Neural cell (in vitro differentiated cells): ENCODE results near the gene ANXA5. TPM values are rescaled to one million over a fixed set of nuclear protein-coding genes. Genes with fewer than 3 reads are reported as not detected.

Experiments
- H2AFZ ChIP-seq: fragments of 200-600, 300-800 bp; sonication (generic), shearing (Covaris generic); 2 replicates; pipeline ENCODE4 v1.6.0; 2014; ENCODE audit warnings: low read depth, mild to moderate bottlenecking, antibody characterized with exemption, low read length, moderate library complexity
- H3F3A ChIP-seq: fragments of 200-600 bp; shearing (Covaris generic); 2 replicates; pipeline ENCODE4 v1.6.1; 2016; ENCODE audit warnings: mild to moderate bottlenecking, moderate library complexity, mixed read lengths, antibody characterized with exemption, low read length; ENCODE audit not compliant: insufficient read depth, poor library complexity, severe bottlenecking
- H3K27ac ChIP-seq: fragments of 200-600, 300-800 bp; sonication (generic), shearing (Covaris generic); 2 replicates; pipeline ENCODE4 v1.5.1; 2014; ENCODE audit warnings: mild to moderate bottlenecking, low read length, moderate library complexity
- H3K27me3 ChIP-seq: fragments of 300-800, 200-600 bp; sonication (generic), shearing (Covaris generic); 2 replicates; pipeline ENCODE4 v1.6.0; 2014; ENCODE audit warnings: mild to moderate bottlenecking, low read depth, low read length, moderate library complexity; ENCODE audit not compliant: insufficient read depth
- H3K36me3 ChIP-seq: fragments of 300-800, 200-600 bp; sonication (generic), shearing (Covaris generic); 2 replicates; pipeline ENCODE4 v1.5.1; 2014; ENCODE audit warnings: mild to moderate bottlenecking, antibody characterized with exemption, low read length, moderate library complexity; ENCODE audit not compliant: insufficient read depth
- H3K4me2 ChIP-seq: fragments of 300-800, 200-600 bp; sonication (generic), shearing (Covaris generic); 2 replicates; pipeline ENCODE4 v1.6.0; 2014; ENCODE audit warnings: mild to moderate bottlenecking, low read length
- H3K4me3 ChIP-seq: fragments of 300-800, 200-600 bp; sonication (generic), shearing (Covaris generic); 2 replicates; pipeline ENCODE4 v1.5.1; 2014; ENCODE audit warnings: mild to moderate bottlenecking, low read length, moderate library complexity
- H3K79me2 ChIP-seq: fragments of 200-600 bp; shearing (Covaris generic); replicated peaks from 2 replicates; pipeline ENCODE4 v1.6.0; 2014; ENCODE audit warnings: mild to moderate bottlenecking, low read length, moderate library complexity; ENCODE audit not compliant: insufficient read depth
- H3K9ac ChIP-seq: fragments of 300-800, 200-600 bp; sonication (generic), shearing (Covaris generic); 2 replicates; pipeline ENCODE4 v1.6.1; 2016; ENCODE audit warnings: mild to moderate bottlenecking, low read length, mixed read lengths
- H3K9me2 ChIP-seq: fragments of 200-600 bp; shearing (Covaris generic); 2 replicates; pipeline ENCODE4 v1.6.1; 2016; ENCODE audit warnings: mild to moderate bottlenecking, low read length, mixed read lengths; ENCODE audit not compliant: insufficient read depth
- H3K9me3 ChIP-seq: fragments of 200-600, 300-800 bp; sonication (generic), shearing (Covaris generic); 2 replicates; pipeline ENCODE4 v1.6.1; 2016; ENCODE audit warnings: mild to moderate bottlenecking, mixed run types, low read length, moderate library complexity, mixed read lengths
- H4K20me1 ChIP-seq: fragments of 200-600 bp; shearing (Covaris generic); 2 replicates; pipeline ENCODE4 v1.6.1; 2016; ENCODE audit warnings: mild to moderate bottlenecking, mixed run types; ENCODE audit not compliant: insufficient read depth
- EP300 ChIP-seq: fragments of 450-650 bp; conservative IDR thresholded peaks from 2 replicates; pipeline ENCODE4 v1.6.1; 2014; ENCODE audit warnings: antibody characterized with exemption, mild to moderate bottlenecking, moderate library complexity; ENCODE audit not compliant: poor library complexity, severe bottlenecking
- EZH2 ChIP-seq: fragments of 200-600, 300-800 bp; shearing (Covaris generic), sonication (generic); IDR thresholded peaks from 2 replicates; pipeline ENCODE4 v1.6.1; 2014; ENCODE audit warnings: antibody characterized with exemption, low read length, borderline replicate concordance, mild to moderate bottlenecking; ENCODE audit not compliant: insufficient read depth, poor library complexity, severe bottlenecking
- MXI1 ChIP-seq: fragments of 450-650 bp; conservative IDR thresholded peaks from 2 replicates; pipeline ENCODE4 v1.6.1; 2014; ENCODE audit warnings: antibody characterized with exemption, mild to moderate bottlenecking; ENCODE audit not compliant: poor library complexity, severe bottlenecking
- POLR2AphosphoS5 ChIP-seq: IDR thresholded peaks from 2 replicates; pipeline ENCODE4 v1.6.1; 2012
- RAD21 ChIP-seq: fragments of 450-650 bp; conservative IDR thresholded peaks from 2 replicates; pipeline ENCODE4 v1.6.1; 2014; ENCODE audit warnings: antibody characterized with exemption, mild to moderate bottlenecking, moderate library complexity
- SMC3 ChIP-seq: fragments of 450-650 bp; conservative IDR thresholded peaks from 2 replicates; pipeline ENCODE4 v1.6.1; 2014; ENCODE audit warnings: antibody characterized with exemption, mild to moderate bottlenecking, moderate library complexity; ENCODE audit not compliant: poor library complexity
- TAF1 ChIP-seq: IDR thresholded peaks from 2 replicates; pipeline ENCODE4 v1.6.1; 2012; ENCODE audit warnings: low read depth
- polyA plus RNA-seq: library from polyadenylated mRNA; depleted of rRNA; stranded (reverse); fragments of >200 nt; gene quantifications from 2 replicates; pipeline ENCODE4 v1.2.3, GENCODE V29; 2014
- TF ChIP-seq, protein P1 (sequence below): fragments of 450-650 bp; IDR thresholded peaks from 2 replicates; pipeline ENCODE4 v1.5.1; 2014; ENCODE audit warnings: antibody characterized with exemption, mild to moderate bottlenecking, moderate library complexity; ENCODE audit not compliant: poor library complexity, severe bottlenecking
- TF ChIP-seq, protein P2 (sequence below): IDR thresholded peaks from 2 replicates; pipeline ENCODE4 v1.6.1; 2012; ENCODE audit warnings: borderline replicate concordance

The ANXA5 gene
- polyA plus RNA-seq, 1 donor from 2014 or later: 8.1 TPM

DNA sequence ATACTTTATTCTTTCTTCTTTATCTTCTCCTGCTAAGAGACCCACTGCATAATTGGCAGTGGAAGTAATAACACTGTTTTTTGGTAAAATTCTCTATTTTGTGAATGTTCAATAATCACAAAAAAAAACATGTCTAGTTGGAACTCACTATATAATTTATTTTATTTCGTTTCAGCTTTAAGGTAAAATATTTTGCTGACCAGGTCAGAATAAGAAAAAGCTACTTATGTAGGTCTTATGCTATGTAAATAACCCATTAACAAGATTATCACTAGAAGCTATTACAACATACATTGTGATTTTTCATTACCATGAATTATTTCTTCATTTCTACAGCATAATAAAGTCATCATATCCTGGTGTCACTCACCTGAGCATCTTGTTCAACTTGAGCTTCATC lies 19.3 kb downstream of the ANXA5 start:
- no peaks in the 10 kb centered on the region for H3K9me3 ChIP-seq
- H3K9ac ChIP-seq: no peak overlapping the region
- no peak overlapping the region for H2AFZ ChIP-seq
- no peak for TF ChIP-seq POLR2AphosphoS5
- no peak for TF ChIP-seq RAD21
- TF ChIP-seq, protein P1, sequence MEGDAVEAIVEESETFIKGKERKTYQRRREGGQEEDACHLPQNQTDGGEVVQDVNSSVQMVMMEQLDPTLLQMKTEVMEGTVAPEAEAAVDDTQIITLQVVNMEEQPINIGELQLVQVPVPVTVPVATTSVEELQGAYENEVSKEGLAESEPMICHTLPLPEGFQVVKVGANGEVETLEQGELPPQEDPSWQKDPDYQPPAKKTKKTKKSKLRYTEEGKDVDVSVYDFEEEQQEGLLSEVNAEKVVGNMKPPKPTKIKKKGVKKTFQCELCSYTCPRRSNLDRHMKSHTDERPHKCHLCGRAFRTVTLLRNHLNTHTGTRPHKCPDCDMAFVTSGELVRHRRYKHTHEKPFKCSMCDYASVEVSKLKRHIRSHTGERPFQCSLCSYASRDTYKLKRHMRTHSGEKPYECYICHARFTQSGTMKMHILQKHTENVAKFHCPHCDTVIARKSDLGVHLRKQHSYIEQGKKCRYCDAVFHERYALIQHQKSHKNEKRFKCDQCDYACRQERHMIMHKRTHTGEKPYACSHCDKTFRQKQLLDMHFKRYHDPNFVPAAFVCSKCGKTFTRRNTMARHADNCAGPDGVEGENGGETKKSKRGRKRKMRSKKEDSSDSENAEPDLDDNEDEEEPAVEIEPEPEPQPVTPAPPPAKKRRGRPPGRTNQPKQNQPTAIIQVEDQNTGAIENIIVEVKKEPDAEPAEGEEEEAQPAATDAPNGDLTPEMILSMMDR: no peak
- TF ChIP-seq MXI1: no peak
- no peak for TF ChIP-seq TAF1
- TF ChIP-seq EP300: no peak
- no peak for TF ChIP-seq SMC3
- no peak for TF ChIP-seq EZH2
- H3K36me3 ChIP-seq: no peaks in the 10 kb centered on the region
- no peaks in the 10 kb centered on the region for H3K9me2 ChIP-seq
- no peak overlapping the region for H3K4me2 ChIP-seq
- no peak overlapping the region for H3K27ac ChIP-seq
- no peaks in the 10 kb centered on the region for H3F3A ChIP-seq
- no peaks in the 10 kb centered on the region for H4K20me1 ChIP-seq
- H3K79me2 ChIP-seq: no peaks in the 10 kb centered on the region
- H3K4me3 ChIP-seq: no peak overlapping the region
- no peaks in the 10 kb centered on the region for H3K27me3 ChIP-seq

GRCh38 chr4:121676345-121677075 lies 20.3 kb downstream of the ANXA5 start:
- Histone ChIP-seq H3K9me3 (no peaks in the 10 kb centered on the region), H3K79me2 (no peaks in the 10 kb centered on the region), H3K4me2 (no peak overlapping the region), H3F3A (no peaks in the 10 kb centered on the region), H3K9me2 (no peaks in the 10 kb centered on the region), H3K27me3 (no peaks in the 10 kb centered on the region), H3K9ac (no peak overlapping the region), H3K27ac (no peak overlapping the region), H2AFZ (no peak overlapping the region), H3K36me3 (no peaks in the 10 kb centered on the region), H3K4me3 (no peak overlapping the region), H4K20me1 (no peaks in the 10 kb centered on the region)
- TF ChIP-seq RAD21: no peak
- TF ChIP-seq, protein P1: no peak
- TF ChIP-seq SMC3: no peak
- TF ChIP-seq EP300: no peak
- TF ChIP-seq, protein P2, sequence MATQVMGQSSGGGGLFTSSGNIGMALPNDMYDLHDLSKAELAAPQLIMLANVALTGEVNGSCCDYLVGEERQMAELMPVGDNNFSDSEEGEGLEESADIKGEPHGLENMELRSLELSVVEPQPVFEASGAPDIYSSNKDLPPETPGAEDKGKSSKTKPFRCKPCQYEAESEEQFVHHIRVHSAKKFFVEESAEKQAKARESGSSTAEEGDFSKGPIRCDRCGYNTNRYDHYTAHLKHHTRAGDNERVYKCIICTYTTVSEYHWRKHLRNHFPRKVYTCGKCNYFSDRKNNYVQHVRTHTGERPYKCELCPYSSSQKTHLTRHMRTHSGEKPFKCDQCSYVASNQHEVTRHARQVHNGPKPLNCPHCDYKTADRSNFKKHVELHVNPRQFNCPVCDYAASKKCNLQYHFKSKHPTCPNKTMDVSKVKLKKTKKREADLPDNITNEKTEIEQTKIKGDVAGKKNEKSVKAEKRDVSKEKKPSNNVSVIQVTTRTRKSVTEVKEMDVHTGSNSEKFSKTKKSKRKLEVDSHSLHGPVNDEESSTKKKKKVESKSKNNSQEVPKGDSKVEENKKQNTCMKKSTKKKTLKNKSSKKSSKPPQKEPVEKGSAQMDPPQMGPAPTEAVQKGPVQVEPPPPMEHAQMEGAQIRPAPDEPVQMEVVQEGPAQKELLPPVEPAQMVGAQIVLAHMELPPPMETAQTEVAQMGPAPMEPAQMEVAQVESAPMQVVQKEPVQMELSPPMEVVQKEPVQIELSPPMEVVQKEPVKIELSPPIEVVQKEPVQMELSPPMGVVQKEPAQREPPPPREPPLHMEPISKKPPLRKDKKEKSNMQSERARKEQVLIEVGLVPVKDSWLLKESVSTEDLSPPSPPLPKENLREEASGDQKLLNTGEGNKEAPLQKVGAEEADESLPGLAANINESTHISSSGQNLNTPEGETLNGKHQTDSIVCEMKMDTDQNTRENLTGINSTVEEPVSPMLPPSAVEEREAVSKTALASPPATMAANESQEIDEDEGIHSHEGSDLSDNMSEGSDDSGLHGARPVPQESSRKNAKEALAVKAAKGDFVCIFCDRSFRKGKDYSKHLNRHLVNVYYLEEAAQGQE: no peak
- TF ChIP-seq TAF1: no peak
- no peak for TF ChIP-seq EZH2
- no peak for TF ChIP-seq MXI1
- TF ChIP-seq POLR2AphosphoS5: no peak
